SK-N-SH (cell line): Measurements from ENCODE around the gene CHST6. TPM values are rescaled to one million over a fixed set of nuclear protein-coding genes. Genes with fewer than 3 reads are reported as not detected.
A peak's percentile ranks its signal among the peaks of the same experiment; 100 is the strongest.

Experiments used
- CTCF ChIA-PET: fragments of 300-600, 350-600 bp; formaldehyde crosslinking; extraction: SDS; loops from one replicate; lab custom pipeline; 2021; lab: Yijun Ruan, JAX
- POLR2A ChIA-PET: fragments of 350-600 bp; sonication (Branson Sonifier 250); formaldehyde crosslinking; extraction: SDS; loops from one replicate; lab custom pipeline; 2020; ENCODE audit warnings: antibody characterized with exemption, inconsistent platforms; lab: Yijun Ruan, JAX
- DNase-seq: peaks from one replicate; pipeline ENCODE4 v3.0.0; 2012
- H2AFZ ChIP-seq: fragments of 200-600 bp; sonication (generic); 2 replicates; pipeline ENCODE4 v1.8.1; 2016; ENCODE audit warnings: antibody characterized with exemption, mild to moderate bottlenecking, low read depth
- H3F3A ChIP-seq: fragments of 200-600 bp; sonication (generic); replicated peaks from 2 replicates; pipeline ENCODE3; 2016; ENCODE audit warnings: antibody characterized with exemption, mild to moderate bottlenecking; ENCODE audit not compliant: insufficient read depth
- H3K27ac ChIP-seq, 2 experiments: fragments of 200-500 bp in 1 of 2; fragments of 200-600 bp in 1 of 2; sonication (Bioruptor generic) in 1 of 2; sonication (generic), shearing (Covaris generic) in 1 of 2; 2 replicates each; pipeline versions ENCODE4 v1.5.1 to v1.6.1; 2014 to 2016; ENCODE audit warnings: low read depth in 2 of 2, inconsistent platforms in 1 of 2, low read length in 1 of 2, mild to moderate bottlenecking in 1 of 2, mixed read lengths in 1 of 2
- H3K27me3 ChIP-seq: fragments of 200-600 bp; sonication (generic), shearing (Covaris generic); 2 replicates; pipeline ENCODE4 v1.6.1; 2016; ENCODE audit warnings: mixed run types; ENCODE audit not compliant: insufficient read depth
- H3K36me3 ChIP-seq, 2 experiments: fragments of 200-500 bp in 1 of 2; fragments of 200-600 bp in 1 of 2; sonication (Bioruptor generic) in 1 of 2; sonication (generic) in 1 of 2; replicated peaks in 1 of 2; 2 replicates each; pipeline versions ENCODE3 to v1.5.1; 2014 to 2016; ENCODE audit warnings: low read length in 1 of 2, mild to moderate bottlenecking in 1 of 2; ENCODE audit not compliant: insufficient read depth in 2 of 2, control insufficient read depth in 1 of 2
- H3K4me1 ChIP-seq, 2 experiments: fragments of 200-500 bp in 1 of 2; fragments of 200-600 bp in 1 of 2; sonication (Bioruptor generic) in 1 of 2; sonication (generic), shearing (Covaris generic) in 1 of 2; 2 replicates each; pipeline versions ENCODE4 v1.5.1 to v1.6.1; 2014 to 2016; ENCODE audit warnings: low read depth in 1 of 2, low read length in 1 of 2, mixed run types in 1 of 2; ENCODE audit not compliant: insufficient read depth in 2 of 2, control insufficient read depth in 1 of 2
- H3K4me2 ChIP-seq: fragments of 200-600 bp; sonication (generic), shearing (Covaris generic); 2 replicates; pipeline ENCODE4 v1.6.1; 2017; ENCODE audit warnings: mixed run types
- H3K4me3 ChIP-seq, 2 experiments: fragments of 200-500 bp in 1 of 2; fragments of 200-600 bp in 1 of 2; sonication (Bioruptor generic) in 1 of 2; sonication (generic), shearing (Covaris generic) in 1 of 2; 2 replicates each; pipeline versions ENCODE4 v1.5.1 to v1.8.1; 2014 to 2016; ENCODE audit warnings: low read depth in 2 of 2, inconsistent platforms in 1 of 2, low read length in 1 of 2, mild to moderate bottlenecking in 1 of 2, mixed read lengths in 1 of 2, moderate library complexity in 1 of 2
- H3K79me2 ChIP-seq: fragments of 200-600 bp; sonication (generic); 2 replicates; pipeline ENCODE4 v1.8.1; 2017; ENCODE audit warnings: mild to moderate bottlenecking; ENCODE audit not compliant: insufficient read depth
- H3K9ac ChIP-seq: fragments of 200-600 bp; sonication (generic); 2 replicates; pipeline ENCODE4 v1.6.1; 2017; ENCODE audit warnings: mixed run types
- H3K9me2 ChIP-seq: fragments of 200-600 bp; sonication (generic); 2 replicates; pipeline ENCODE4 v1.6.1; 2017; ENCODE audit warnings: mixed run types
- H3K9me3 ChIP-seq: fragments of 200-600 bp; sonication (generic); 2 replicates; pipeline ENCODE4 v1.6.1; 2017; ENCODE audit warnings: mixed run types, mild to moderate bottlenecking, moderate library complexity
- H4K20me1 ChIP-seq: fragments of 200-600 bp; sonication (generic); 2 replicates; pipeline ENCODE4 v1.6.1; 2017; ENCODE audit warnings: mild to moderate bottlenecking, mixed run types; ENCODE audit not compliant: insufficient read depth
- CHD2 ChIP-seq: fragments of 150-350 bp; IDR thresholded peaks from 2 replicates; pipeline ENCODE4 v1.6.1; 2018; ENCODE audit warnings: low read length; ENCODE audit not compliant: partially characterized antibody
- CTCF ChIP-seq: fragments of 200-600 bp; sonication (generic); IDR thresholded peaks from 2 replicates; pipeline ENCODE4 v1.6.1; 2017; ENCODE audit warnings: antibody characterized with exemption, mild to moderate bottlenecking, moderate library complexity
- EP300 ChIP-seq, 2 experiments: IDR thresholded peaks; 2 replicates each; pipeline versions ENCODE4 v1.4.0 to v1.6.1; 2012; ENCODE audit warnings: borderline replicate concordance in 1 of 2, low read depth in 1 of 2, low read length in 1 of 2
- EZH2phosphoT487 ChIP-seq: fragments of 200-600 bp; sonication (generic); IDR thresholded peaks from 2 replicates; pipeline ENCODE4 v1.6.1; 2017; ENCODE audit warnings: low read depth, mixed run types, mild to moderate bottlenecking, antibody characterized with exemption, moderate library complexity, borderline replicate concordance
- FOXJ3 ChIP-seq: sonication (generic); formaldehyde crosslinking; IDR thresholded peaks from 2 replicates; pipeline ENCODE4 v1.5.1; 2020; ENCODE audit warnings: mild to moderate bottlenecking, missing genetic modification reagents
- GABPA ChIP-seq: IDR thresholded peaks from 2 replicates; pipeline ENCODE4 v1.4.0; 2012; ENCODE audit warnings: low read depth, mild to moderate bottlenecking
- GATA2 ChIP-seq: sonication (generic); formaldehyde crosslinking; IDR thresholded peaks from 2 replicates; pipeline ENCODE4 v1.5.0; 2020; ENCODE audit warnings: mild to moderate bottlenecking, missing genetic modification reagents
- MXI1 ChIP-seq: IDR thresholded peaks from 2 replicates; pipeline ENCODE4 v1.6.1; 2012; ENCODE audit warnings: mild to moderate bottlenecking, low read depth, low read length, improper control_type of control experiment
- NFIC ChIP-seq: IDR thresholded peaks from 2 replicates; pipeline ENCODE4 v1.4.0; 2012; ENCODE audit warnings: borderline replicate concordance
- POLR2AphosphoS5 ChIP-seq: IDR thresholded peaks from 2 replicates; pipeline ENCODE4 v1.6.1; 2012; ENCODE audit warnings: low read depth, low read length
- RAD21 ChIP-seq: IDR thresholded peaks from 2 replicates; pipeline ENCODE4 v1.6.1; 2012; ENCODE audit warnings: mild to moderate bottlenecking, low read length
- RCOR1 ChIP-seq: fragments of 150-350 bp; IDR thresholded peaks from 2 replicates; pipeline ENCODE4 v1.6.1; 2017; ENCODE audit warnings: antibody characterized with exemption, low read length
- RFX5 ChIP-seq: IDR thresholded peaks from 2 replicates; pipeline ENCODE4 v1.6.1; 2012; ENCODE audit warnings: mild to moderate bottlenecking, improper control_type of control experiment, low read length
- TCF12 ChIP-seq: IDR thresholded peaks from 2 replicates; pipeline ENCODE4 v1.4.0; 2012
- TEAD4 ChIP-seq: IDR thresholded peaks from 2 replicates; pipeline ENCODE4 v1.4.0; 2012; ENCODE audit warnings: mild to moderate bottlenecking, borderline replicate concordance; ENCODE audit not compliant: insufficient read depth
- USF2 ChIP-seq: fragments of 150-350 bp; IDR thresholded peaks from 2 replicates; pipeline ENCODE4 v1.6.1; 2017; ENCODE audit warnings: antibody characterized with exemption, low read length, low read depth, borderline replicate concordance
- YY1 ChIP-seq: IDR thresholded peaks from 2 replicates; pipeline ENCODE4 v1.4.0; 2012; ENCODE audit warnings: low read depth, mild to moderate bottlenecking
- WGBS: methylation state at CpG from one replicate; pipeline ENCODE4 v1.1.6; 2017; ENCODE audit warnings: low lambda C conversion rate; 5-methylcytosine and 5-hydroxymethylcytosine counted together
- polyA plus RNA-seq, 3 experiments: library from polyadenylated mRNA; depleted of rRNA; stranded (reverse); fragments of >200 nt; gene quantifications; 2 replicates each; pipeline ENCODE4 v1.2.3, GENCODE V29; 2012
- TF ChIP-seq, protein P1 (sequence below): IDR thresholded peaks from 2 replicates; pipeline ENCODE4 v1.4.0; 2012; ENCODE audit warnings: low read depth, borderline replicate concordance
- TF ChIP-seq, protein P2 (sequence below): IDR thresholded peaks from 2 replicates; pipeline ENCODE4 v1.4.0; 2012; ENCODE audit warnings: low read depth
- TF ChIP-seq, protein P3 (sequence below): IDR thresholded peaks from 2 replicates; pipeline ENCODE4 v1.6.1; 2012; ENCODE audit warnings: mild to moderate bottlenecking, low read depth, low read length, moderate library complexity

The CHST6 gene
- polyA plus RNA-seq, 1 of the 3 experiments (the other 2 are of a cell fraction), result 0.30 TPM

DNA sequence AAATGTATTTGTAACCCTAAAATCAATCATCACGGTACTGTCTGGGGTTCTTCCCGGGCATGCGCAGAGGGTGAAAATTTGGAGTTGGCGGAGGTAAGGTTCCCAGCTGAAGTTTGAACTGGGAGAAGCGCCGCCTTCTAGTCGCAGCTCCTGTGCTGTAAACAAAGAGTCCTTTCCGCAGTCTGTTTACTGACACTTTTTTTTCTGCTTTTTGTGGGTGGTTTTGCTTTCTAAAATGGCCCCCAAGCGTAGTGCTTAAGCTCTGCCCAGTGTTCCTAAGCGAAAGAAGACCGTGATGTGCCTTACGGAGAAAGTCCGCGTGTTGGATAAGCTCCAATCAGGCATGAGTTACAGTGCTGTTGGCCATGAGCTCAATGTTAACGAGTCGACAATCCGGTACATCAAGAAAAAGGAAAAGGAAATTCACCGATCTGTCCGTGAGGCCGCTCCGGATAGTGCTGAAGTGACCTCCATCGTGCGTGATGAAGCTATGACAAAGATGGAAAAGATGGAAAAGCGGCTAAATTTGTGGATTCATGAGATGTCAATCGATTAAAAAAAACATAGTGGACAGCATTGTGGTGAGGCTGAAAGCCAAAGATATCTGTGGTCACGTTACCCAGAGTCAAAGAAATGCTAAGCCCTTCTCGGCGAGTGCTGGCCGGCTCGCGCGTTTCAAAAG, 61.4 kb downstream of the CHST6 start (continued):
- TF ChIP-seq, protein P1, sequence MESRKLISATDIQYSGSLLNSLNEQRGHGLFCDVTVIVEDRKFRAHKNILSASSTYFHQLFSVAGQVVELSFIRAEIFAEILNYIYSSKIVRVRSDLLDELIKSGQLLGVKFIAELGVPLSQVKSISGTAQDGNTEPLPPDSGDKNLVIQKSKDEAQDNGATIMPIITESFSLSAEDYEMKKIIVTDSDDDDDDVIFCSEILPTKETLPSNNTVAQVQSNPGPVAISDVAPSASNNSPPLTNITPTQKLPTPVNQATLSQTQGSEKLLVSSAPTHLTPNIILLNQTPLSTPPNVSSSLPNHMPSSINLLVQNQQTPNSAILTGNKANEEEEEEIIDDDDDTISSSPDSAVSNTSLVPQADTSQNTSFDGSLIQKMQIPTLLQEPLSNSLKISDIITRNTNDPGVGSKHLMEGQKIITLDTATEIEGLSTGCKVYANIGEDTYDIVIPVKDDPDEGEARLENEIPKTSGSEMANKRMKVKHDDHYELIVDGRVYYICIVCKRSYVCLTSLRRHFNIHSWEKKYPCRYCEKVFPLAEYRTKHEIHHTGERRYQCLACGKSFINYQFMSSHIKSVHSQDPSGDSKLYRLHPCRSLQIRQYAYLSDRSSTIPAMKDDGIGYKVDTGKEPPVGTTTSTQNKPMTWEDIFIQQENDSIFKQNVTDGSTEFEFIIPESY, result no peak

DNA sequence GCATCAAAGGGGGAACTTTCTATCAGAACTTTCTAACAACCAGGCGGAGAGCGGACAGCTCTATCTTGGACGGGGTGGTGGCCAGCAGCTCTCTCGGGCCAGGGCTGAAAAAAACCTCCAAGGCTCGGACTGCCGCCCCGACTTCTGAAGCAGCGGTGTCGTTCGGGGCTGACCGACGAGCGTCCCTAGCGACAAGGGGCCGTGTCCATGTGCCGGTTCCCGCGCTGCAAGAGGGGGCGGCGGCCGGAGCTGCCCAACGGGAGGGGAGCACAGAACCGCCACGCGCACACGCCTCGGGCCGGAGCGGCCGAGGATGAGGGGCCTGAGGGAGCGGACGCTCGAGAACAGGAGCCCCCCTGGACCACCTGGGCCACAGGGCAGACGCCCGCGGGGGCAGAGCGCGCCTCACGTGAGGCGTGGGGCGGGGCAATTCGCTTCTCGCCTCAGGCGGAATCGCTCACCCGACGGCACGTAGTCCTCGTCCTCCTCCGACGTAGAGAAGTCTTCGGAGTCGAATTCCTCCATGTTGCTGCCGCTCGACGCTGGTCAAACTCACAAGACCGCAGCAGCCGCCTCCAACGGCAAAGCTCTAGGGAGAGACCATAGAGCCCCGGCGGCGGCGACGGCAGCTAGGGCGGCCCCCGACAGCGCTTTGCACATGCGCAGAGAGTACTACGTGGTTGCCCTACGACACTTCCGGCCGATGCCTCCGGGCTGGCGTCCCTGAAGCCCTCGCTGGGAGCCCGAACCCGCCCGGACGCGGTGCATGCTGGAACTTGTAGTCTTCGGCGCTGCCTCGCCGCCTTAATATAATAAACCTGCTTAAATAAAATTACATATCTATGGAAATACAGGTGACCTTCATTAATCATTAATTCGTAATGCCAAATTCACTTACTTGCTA, 62.2 kb downstream of the CHST6 start, which contains the start of gene CFDP1:
CFDP1 (minus strand) TSS at position 676 of the 904 bp plus-strand sequence; CDS start at position 525, 151 bp downstream.
- peak; percentile 98 for DNase-seq
- 2% methylated on average over 29 of the region's 85 CpGs for WGBS
- no peaks in the 10 kb centered on the region for H3K36me3 ChIP-seq
- ChIA-PET CTCF (interaction anchor here (0.6 to 2.7 kb wide), 13 partner anchors 9 to 234 kb away, joined by 3 to 11 read pairs (median 4); no protein-coding TSS in a partner anchor), POLR2A (interaction anchor here (0.6 to 1.9 kb wide), 5 partner anchors 11 to 55 kb away, joined by 3 to 9 read pairs (median 3); partner anchors contain the start of gene TMEM170A)
- H3K4me3 ChIP-seq, result peak within 1 kb of the TSS; percentile 74 to 92
- peak within 1 kb of the TSS; percentile 69 to 85 for H3K27ac ChIP-seq
- H3K4me2 ChIP-seq, result peak within 1 kb of the TSS; percentile 81
- H3K4me1 ChIP-seq, result peaks cover 0 to 10% of the 10 kb centered on the region in 2 experiments; a peak in 1 of 4 replicates
- no peaks in the 10 kb centered on the region for H3K9me3 ChIP-seq
- peaks cover 6% of the 10 kb centered on the region for H3F3A ChIP-seq
- peak within 1 kb of the TSS; percentile 99 for H2AFZ ChIP-seq
- H3K9me2 ChIP-seq, result no peaks in the 10 kb centered on the region
- H3K9ac ChIP-seq, result peak within 1 kb of the TSS; percentile 81
- H3K27me3 ChIP-seq, result no peaks in the 10 kb centered on the region
- H4K20me1 ChIP-seq, result no peaks in the 10 kb centered on the region
- peaks cover 51% of the 10 kb centered on the region for H3K79me2 ChIP-seq
- TF ChIP-seq MXI1 (peak; percentile 93), GATA2 (no peak), RFX5 (no peak), POLR2AphosphoS5 (peak; percentile 83), RAD21 (no peak; the same call in 1 of the 2 replicates), FOXJ3 (no peak), GABPA (peak; percentile 79), EZH2phosphoT487 (no peak), CTCF (no peak), EP300 (IDR thresholded peaks at IDR 0.05; ENCODE audit: borderline replicate concordance in 1 of 2, low read depth in 1 of 2, low read length in 1 of 2) (0 out of 4 replicates have a peak, but pooled peaks of 1 of the 2 experiments have one; percentile 9), USF2 (no peak), TCF12 (no peak), TEAD4 (no peak), RCOR1 (no peak; the same call in 1 of the 2 replicates), CHD2 (peak; percentile 53), YY1 (no peak), NFIC (no peak)
- TF ChIP-seq, protein P2, sequence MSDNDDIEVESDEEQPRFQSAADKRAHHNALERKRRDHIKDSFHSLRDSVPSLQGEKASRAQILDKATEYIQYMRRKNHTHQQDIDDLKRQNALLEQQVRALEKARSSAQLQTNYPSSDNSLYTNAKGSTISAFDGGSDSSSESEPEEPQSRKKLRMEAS, result peak; percentile 94
- TF ChIP-seq, protein P3, sequence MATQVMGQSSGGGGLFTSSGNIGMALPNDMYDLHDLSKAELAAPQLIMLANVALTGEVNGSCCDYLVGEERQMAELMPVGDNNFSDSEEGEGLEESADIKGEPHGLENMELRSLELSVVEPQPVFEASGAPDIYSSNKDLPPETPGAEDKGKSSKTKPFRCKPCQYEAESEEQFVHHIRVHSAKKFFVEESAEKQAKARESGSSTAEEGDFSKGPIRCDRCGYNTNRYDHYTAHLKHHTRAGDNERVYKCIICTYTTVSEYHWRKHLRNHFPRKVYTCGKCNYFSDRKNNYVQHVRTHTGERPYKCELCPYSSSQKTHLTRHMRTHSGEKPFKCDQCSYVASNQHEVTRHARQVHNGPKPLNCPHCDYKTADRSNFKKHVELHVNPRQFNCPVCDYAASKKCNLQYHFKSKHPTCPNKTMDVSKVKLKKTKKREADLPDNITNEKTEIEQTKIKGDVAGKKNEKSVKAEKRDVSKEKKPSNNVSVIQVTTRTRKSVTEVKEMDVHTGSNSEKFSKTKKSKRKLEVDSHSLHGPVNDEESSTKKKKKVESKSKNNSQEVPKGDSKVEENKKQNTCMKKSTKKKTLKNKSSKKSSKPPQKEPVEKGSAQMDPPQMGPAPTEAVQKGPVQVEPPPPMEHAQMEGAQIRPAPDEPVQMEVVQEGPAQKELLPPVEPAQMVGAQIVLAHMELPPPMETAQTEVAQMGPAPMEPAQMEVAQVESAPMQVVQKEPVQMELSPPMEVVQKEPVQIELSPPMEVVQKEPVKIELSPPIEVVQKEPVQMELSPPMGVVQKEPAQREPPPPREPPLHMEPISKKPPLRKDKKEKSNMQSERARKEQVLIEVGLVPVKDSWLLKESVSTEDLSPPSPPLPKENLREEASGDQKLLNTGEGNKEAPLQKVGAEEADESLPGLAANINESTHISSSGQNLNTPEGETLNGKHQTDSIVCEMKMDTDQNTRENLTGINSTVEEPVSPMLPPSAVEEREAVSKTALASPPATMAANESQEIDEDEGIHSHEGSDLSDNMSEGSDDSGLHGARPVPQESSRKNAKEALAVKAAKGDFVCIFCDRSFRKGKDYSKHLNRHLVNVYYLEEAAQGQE, result no peak
